ENCODE data around the gene CFAP410.
A peak's percentile ranks its signal among the peaks of the same experiment; 100 is the strongest.
"Not testable (repeated sequence)": the region's sequence is repeated elsewhere in the genome, so short reads cannot be mapped to it uniquely, and the experiment has no call there.

The CFAP410 gene

DNA sequence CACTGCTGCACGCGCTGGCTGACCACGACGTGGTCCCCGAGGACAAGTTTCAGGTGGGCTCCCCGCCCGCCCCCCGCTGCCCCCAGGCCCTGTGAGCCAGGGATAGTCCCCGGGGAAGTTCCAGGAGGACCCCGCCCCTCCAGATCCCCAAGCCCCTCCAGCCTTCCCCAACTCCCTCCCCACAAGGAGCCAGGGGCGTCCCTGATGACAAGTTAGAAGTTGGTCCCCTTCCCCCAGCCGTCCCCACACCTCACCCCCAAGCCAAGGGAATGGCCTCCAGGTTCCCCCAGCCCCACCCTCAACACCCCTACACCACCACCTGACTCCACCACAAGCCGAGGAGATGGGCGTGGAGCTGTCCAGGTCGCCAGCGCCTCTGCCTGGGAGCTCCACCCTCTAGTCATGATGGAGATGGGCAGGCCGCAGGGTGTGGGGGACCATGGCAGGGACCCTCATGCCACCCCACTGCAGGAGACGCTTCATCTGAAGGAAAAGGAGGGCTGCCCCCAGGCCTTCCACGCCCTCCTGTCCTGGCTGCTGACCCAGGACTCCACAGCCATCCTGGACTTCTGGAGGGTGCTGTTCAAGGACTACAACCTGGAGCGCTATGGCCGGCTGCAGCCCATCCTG lies 53.0 kb downstream of the CFAP410 start:
- H3K27me3 ChIP-seq (ENCODE audit: low read depth): no peaks in the 10 kb centered on the region
- peaks cover 13% of the 10 kb centered on the region for H3K4me1 ChIP-seq
- in situ Hi-C loops (cut with MboI; ENCODE audit: low sequenced_read_pairs): no loop called here
- H3K4me3 ChIP-seq: no peak overlapping the region
- no peaks in the 10 kb centered on the region for H3K36me3 ChIP-seq (replicated peaks)
- H3K9me3 ChIP-seq: no peaks in the 10 kb centered on the region
- DNase-seq (ENCODE audit: low spot score in 2 of 2): no peak

- H3K4me3 ChIP-seq: no peak within 1 kb of the TSS
- H3K36me3 ChIP-seq (replicated peaks): no peaks in the 10 kb centered on the region
- in situ Hi-C loops (cut with MboI; ENCODE audit: low sequenced_read_pairs): no loop called here
- no peaks in the 10 kb centered on the region for H3K27me3 ChIP-seq (ENCODE audit: low read depth)
- peaks cover 13% of the 10 kb centered on the region for H3K4me1 ChIP-seq
- DNase-seq (ENCODE audit: low spot score in 2 of 2): no peak
- H3K9me3 ChIP-seq: no peaks in the 10 kb centered on the region
These were observed 53.8 kb downstream of the CFAP410 start, which contains the start of gene AIRE for GRCh38 chr21:44285138-44285992. Gene AIRE, plus strand, starts transcription at chr21:44285876. Its CDS starts 131 bp downstream, at chr21:44286007.

GRCh38 chr21:44283948-44284347 lies 55.2 kb downstream of the CFAP410 start:
- Histone ChIP-seq H3K4me1 (peaks cover 13% of the 10 kb centered on the region), H3K9me3 (no peaks in the 10 kb centered on the region), H3K27me3 (ENCODE audit: low read depth) (no peaks in the 10 kb centered on the region), H3K4me3 (no peak overlapping the region), H3K36me3 (replicated peaks) (no peaks in the 10 kb centered on the region)
- in situ Hi-C loops (cut with MboI; ENCODE audit: low sequenced_read_pairs): no loop called here
- DNase-seq (ENCODE audit: low spot score in 2 of 2): no peak

- H3K4me3 ChIP-seq; H3K27me3 ChIP-seq (ENCODE audit: low read depth); in situ Hi-C loops (cut with MboI; ENCODE audit: low sequenced_read_pairs); H3K9me3 ChIP-seq; H3K36me3 ChIP-seq (replicated peaks): not testable (repeated sequence)
- H3K4me1 ChIP-seq: peaks cover 13% of the 10 kb centered on the region
- DNase-seq (ENCODE audit: low spot score in 2 of 2): peak in 1 of 2 experiments; percentile 60
These were observed 55.9 kb downstream of the CFAP410 start for GRCh38 chr21:44283211-44283785.

DNA sequence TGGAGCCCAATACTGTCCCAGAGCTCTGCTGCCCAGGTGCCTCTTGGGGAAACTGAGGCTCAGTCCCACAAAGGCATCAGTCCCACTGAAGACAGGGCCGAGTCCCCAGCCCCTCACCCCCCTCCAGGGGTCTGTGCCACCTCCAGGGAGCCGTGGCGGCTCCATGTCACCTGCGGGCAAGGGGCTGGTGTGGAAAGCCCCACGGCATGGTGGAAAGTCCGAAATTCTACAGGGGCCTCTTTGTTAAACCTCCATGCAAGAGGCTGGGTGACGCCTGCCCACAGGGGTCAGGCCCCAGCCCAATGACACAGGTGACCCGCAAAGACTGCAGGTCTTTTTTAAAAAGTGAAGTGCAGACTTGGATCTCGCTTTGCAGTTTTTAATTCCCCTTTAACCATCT lies 56.8 kb downstream of the CFAP410 start:
- no peaks in the 10 kb centered on the region for H3K27me3 ChIP-seq (ENCODE audit: low read depth)
- in situ Hi-C loops (cut with MboI; ENCODE audit: low sequenced_read_pairs): no loop called here

DNA sequence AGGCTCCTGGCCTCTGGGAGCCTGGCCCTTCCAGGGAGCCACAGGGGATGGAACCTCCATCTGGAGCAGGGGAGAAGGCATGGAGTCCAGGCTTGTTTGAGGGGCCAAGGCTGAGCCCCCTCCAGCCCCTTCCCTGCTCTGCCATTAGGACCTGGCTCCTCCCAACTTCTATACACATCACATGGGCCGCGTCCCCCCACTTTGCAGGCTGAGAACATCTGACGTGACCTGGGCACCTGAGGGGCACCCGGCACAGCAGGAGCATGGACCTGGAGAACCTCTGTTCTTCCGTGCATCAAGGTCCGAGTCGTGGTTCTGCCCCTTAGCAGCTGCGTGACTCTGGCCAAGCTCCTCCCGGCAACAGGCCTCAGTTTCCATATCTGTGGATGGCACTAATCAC lies 57.4 kb downstream of the CFAP410 start:
- Histone ChIP-seq H3K4me1 (peaks cover 13% of the 10 kb centered on the region), H3K9me3 (no peaks in the 10 kb centered on the region), H3K36me3 (replicated peaks) (no peaks in the 10 kb centered on the region), H3K27me3 (ENCODE audit: low read depth) (no peaks in the 10 kb centered on the region), H3K4me3 (no peak overlapping the region)
- DNase-seq (ENCODE audit: low spot score in 2 of 2): no peak
- in situ Hi-C loops (cut with MboI; ENCODE audit: low sequenced_read_pairs): no loop called here

More for the DNA sequence above, 56.8 kb downstream of the CFAP410 start:
- no peaks in the 10 kb centered on the region for H3K9me3 ChIP-seq
- no peak overlapping the region for H3K4me3 ChIP-seq
- no peak for DNase-seq (ENCODE audit: low spot score in 2 of 2)
- no peaks in the 10 kb centered on the region for H3K36me3 ChIP-seq (replicated peaks)
- peaks cover 13% of the 10 kb centered on the region for H3K4me1 ChIP-seq

DNA sequence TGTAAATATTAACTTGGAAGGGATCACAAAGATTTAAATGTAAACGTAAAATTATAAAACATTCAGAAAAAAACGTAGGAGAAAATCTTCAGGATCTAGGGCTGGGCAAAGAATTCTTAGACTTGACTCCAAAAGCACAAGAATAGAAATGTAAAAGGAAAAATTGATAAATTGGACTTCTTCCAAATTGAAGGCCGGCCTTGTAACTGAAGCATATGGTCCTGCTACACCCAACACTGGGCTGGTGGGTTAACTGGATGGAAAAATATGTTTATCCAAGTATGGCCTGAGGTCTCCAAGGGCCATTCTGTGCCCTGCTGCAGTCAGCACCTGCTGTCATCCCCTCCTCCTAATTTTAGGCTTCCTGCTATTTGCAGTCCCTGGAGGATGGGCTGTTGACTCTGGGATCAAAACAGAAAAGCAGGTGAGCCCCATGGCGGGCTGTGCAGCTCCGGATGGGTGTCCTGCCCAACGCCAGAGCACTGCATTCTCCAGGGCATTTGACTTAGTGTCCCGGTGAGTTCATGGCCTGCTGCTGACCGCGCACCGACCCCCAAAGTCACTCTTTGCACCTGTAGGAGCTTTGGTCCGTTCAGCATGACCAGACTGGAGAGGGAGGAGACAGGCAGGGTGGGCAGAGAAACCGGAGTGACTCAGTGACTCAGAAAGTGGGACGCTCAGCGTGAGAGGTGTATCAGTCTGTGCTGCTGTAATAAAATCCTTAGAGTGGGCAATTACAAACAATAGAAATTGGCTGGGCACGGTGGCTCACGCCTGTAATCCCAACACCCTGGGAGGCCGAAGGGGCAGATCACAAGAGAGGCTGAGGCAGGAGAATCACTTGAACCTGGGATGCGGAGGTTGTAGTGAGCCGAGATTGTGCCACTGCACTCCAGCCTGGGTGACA lies 59.6 kb downstream of the CFAP410 start:
- Histone ChIP-seq H3K9me3 (no peaks in the 10 kb centered on the region), H3K4me1 (peaks cover 13% of the 10 kb centered on the region), H3K36me3 (replicated peaks) (no peaks in the 10 kb centered on the region), H3K4me3 (no peak overlapping the region), H3K27me3 (ENCODE audit: low read depth) (no peaks in the 10 kb centered on the region)
- DNase-seq (ENCODE audit: low spot score in 2 of 2): no peak
- in situ Hi-C loops (cut with MboI; ENCODE audit: low sequenced_read_pairs): no loop called here

All from HAP-1 (cell line).